GM12865 (cell line): ENCODE results near the gene SRRT.

ENCODE experiments used
- DNase-seq: peaks from one replicate; pipeline ENCODE4 v3.0.0; 2010; ENCODE audit warnings: low read depth
- H3K4me3 ChIP-seq: 2 replicates; pipeline ENCODE4 v1.5.1; 2011; ENCODE audit warnings: mild to moderate bottlenecking, low read depth, low read length, control low read depth
- TF ChIP-seq, protein P1 (sequence below): IDR thresholded peaks from 2 replicates; pipeline ENCODE4 v1.5.1; 2011; ENCODE audit warnings: low read length, control low read depth, low read depth, inconsistent platforms; ENCODE audit not compliant: insufficient read depth; ENCODE audit errors: missing control alignments

SRRT gene

DNA sequence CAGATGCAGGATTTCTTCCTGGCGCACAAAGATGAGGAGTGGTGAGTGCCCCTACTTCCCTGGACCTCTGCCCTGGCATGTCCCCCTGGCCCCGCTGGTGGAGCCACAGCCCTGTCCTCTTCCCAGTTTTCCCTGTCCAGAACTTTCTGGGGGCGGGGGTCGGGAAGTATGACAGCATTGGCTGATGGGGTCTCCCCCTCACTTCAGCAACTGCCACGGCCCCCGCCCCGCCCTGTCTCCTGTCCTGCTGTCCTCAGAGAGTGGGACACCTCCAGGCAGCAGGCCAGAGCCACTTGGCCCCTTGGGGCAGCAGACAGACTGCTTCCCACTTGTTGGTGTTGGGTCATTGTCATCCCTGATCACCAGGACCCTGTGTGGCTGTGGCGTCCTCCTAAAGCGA, 7.3 kb downstream of the SRRT start:
- TF ChIP-seq, protein P1, sequence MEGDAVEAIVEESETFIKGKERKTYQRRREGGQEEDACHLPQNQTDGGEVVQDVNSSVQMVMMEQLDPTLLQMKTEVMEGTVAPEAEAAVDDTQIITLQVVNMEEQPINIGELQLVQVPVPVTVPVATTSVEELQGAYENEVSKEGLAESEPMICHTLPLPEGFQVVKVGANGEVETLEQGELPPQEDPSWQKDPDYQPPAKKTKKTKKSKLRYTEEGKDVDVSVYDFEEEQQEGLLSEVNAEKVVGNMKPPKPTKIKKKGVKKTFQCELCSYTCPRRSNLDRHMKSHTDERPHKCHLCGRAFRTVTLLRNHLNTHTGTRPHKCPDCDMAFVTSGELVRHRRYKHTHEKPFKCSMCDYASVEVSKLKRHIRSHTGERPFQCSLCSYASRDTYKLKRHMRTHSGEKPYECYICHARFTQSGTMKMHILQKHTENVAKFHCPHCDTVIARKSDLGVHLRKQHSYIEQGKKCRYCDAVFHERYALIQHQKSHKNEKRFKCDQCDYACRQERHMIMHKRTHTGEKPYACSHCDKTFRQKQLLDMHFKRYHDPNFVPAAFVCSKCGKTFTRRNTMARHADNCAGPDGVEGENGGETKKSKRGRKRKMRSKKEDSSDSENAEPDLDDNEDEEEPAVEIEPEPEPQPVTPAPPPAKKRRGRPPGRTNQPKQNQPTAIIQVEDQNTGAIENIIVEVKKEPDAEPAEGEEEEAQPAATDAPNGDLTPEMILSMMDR: no peak
- H3K4me3 ChIP-seq: no peak overlapping the region
- DNase-seq: no peak

DNA sequence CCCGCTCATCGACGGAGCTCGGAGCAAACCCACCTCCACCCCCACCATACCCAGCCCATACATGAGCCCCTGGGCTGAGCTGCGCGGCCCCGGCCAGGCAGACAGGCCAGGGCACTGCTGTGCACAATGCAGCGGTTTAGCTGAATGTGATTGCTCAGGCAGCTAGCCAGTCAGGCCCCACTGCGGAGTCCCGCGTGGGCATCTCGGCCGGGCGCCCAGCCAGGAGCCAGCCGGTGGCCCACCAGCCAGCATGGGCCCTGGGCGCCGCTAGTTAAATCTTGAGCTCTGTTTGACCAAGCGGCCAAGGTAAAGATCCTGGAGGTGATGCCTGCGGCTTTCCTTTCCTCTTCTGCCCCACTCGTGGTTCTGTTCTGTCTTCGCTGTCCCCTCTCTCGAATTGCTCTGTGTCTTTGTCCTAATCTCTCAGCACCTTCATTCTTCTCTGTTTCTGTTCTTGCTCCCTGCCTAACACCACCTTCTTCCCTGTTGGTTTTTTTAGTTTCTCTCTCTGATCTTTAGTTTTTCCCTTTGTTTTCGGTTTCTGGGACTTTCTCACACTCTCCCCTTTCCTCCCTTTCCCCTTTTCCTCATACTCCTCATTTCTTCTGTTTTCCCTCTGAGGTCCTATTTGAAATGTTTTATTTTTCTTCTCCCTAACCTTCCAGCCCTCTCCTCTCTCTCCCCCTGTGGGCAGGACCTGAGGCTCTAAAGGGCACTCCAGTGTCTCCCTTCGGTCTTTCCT, 8.1 kb downstream of the SRRT start:
- TF ChIP-seq, protein P1: no peak
- no peak for DNase-seq
- no peak overlapping the region for H3K4me3 ChIP-seq

DNA sequence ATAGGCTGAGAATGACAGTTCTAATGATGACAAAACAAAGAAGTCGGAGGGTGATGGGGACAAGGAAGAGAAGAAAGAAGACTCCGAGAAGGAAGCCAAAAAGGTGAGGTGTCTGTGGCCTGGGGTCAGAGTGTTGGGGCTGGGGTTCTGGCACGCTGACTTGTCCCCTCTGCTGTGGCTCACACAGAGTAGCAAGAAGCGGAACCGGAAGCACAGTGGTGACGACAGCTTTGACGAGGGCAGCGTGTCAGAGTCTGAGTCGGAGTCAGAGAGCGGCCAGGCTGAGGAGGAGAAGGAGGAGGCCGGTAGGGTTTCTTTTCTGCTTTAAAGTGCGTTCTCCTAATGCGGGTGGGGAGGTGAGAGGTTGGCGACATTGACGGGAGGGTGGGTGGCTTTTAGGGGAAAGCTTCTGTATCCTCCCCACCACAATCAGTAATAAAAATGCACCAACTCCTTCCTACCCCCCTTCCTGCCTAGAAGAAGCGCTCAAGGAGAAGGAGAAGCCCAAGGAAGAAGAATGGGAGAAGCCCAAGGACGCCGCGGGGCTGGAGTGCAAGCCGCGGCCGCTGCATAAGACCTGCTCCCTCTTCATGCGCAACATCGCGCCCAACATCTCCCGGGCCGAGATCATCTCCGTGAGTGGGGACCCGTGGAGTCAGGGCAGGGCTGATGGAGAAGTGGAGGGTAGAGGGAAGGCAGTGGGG, 10.0 kb downstream of the SRRT start:
- no peak for DNase-seq
- TF ChIP-seq, protein P1: no peak
- no peak overlapping the region for H3K4me3 ChIP-seq

DNA sequence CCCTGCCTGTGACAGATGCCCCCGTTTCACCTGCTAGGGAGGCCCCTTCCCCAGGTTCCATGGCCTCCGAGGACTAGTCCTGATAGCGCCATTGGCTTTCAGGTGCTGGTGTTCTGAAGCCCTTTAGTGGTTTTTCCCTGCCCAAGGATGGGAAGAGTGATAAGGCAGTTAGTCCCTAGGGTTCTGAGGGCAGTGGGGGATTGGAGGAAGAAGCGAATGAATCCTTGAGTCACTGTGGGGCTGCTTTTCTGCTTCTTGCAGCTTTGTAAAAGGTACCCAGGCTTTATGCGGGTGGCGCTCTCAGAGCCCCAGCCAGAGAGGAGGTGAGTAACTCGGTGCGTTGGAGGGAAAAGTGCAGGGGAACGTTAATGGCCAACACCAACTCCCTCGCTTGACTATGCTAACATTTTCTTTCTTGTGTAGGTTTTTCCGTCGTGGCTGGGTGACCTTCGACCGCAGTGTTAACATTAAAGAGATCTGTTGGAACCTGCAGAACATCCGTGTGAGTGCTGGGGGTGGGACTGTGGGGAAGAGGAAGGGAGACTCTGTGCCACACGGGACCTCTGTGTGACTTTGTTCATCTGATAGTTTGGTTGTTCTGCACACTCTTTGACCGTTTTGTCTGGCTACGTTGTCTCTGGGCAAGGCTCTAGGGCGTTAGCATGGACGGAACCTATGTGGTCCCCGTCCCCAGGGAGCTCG, 10.7 kb downstream of the SRRT start:
- no peak overlapping the region for H3K4me3 ChIP-seq
- TF ChIP-seq, protein P1: no peak
- no peak for DNase-seq

DNA sequence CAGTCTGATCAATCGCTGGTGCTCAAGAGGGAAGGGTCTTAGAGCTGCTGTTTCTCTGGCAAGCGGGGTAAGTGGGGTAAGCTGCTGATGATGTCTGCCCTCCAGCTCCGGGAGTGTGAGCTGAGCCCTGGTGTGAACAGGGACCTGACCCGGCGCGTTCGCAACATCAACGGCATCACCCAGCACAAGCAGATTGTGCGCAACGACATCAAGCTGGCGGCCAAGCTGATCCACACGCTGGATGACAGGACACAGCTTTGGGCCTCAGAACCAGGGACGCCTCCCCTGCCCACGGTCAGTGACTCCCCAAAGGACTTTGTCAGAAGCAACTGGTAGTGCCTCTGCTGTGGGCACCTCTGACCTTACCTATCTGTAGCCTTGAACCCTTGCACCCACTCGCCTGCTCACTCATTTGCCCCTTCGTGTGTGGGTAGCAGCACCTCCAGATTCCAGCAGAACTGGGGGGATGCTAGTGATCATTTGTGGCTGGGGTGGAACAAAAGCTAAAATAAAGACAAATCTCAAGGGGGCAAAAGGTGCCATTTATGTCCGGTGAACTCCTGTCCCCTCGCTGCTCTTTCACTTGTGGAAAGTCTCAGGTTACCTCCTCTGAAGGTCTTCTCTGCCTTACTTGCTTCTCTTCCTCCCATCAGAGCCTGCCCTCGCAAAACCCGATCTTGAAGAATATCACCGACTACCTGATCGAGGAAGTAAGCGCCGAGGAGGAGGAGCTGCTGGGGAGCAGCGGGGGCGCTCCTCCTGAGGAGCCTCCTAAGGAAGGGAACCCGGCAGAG, 11.4 kb downstream of the SRRT start:
- DNase-seq: no peak
- no peak overlapping the region for H3K4me3 ChIP-seq
- TF ChIP-seq, protein P1: no peak

DNA sequence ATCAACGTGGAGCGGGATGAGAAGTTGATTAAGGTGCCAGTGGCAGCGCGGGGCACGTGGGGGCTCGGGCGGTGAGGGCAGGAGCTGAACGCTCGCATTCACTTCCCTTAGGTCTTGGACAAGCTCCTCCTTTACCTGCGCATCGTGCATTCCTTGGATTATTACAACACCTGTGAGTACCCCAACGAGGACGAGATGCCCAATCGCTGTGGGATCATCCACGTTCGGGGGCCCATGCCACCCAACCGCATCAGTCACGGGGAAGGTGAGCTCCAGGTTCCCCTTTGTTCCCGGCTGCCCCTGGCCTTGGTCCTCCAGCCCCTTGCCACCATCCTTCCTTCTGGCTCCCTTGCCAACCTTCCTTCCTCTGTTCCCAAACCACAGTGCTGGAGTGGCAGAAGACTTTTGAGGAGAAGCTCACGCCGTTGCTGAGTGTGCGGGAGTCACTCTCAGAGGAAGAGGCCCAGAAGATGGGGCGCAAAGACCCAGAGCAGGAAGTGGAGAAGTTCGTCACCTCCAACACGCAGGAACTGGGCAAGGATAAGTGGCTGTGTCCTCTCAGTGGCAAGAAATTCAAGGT, 12.1 kb downstream of the SRRT start:
- peak overlapping the region; percentile 26 for H3K4me3 ChIP-seq
- no peak for DNase-seq
- TF ChIP-seq, protein P1: no peak
